ENCODE measurements around the gene MTHFD2. TPM values are rescaled to one million over a fixed set of nuclear protein-coding genes. Genes with fewer than 3 reads are reported as not detected.

Gene MTHFD2
- polyA plus RNA-seq, 4 donors: 8.1 to 114 (median 11.0) TPM

GRCh38 chr2:74255660-74256213 lies 57.3 kb downstream of the MTHFD2 start:
- no peak overlapping the region for H3K27ac ChIP-seq (ENCODE audit: low read depth in 1 of 3, low read length in 2 of 3)
- H3K4me1 ChIP-seq (ENCODE audit: control insufficient read depth in 3 of 3, insufficient read depth in 2 of 3, low read depth in 1 of 3, low read length in 2 of 3): no peaks in the 10 kb centered on the region
- 89 to 92% (median 90%) methylated on average over 18 of the region's 18 CpGs for whole genome bisulfite sequencing, 3 donors
- H3K27me3 ChIP-seq (ENCODE audit: control insufficient read depth in 3 of 3, insufficient read depth in 3 of 3, low read length in 3 of 3): no peaks in the 10 kb centered on the region
- H3K4me3 ChIP-seq (ENCODE audit: low read depth in 1 of 3, low read length in 3 of 3): no peak overlapping the region
- no peaks in the 10 kb centered on the region for H3K36me3 ChIP-seq (ENCODE audit: control insufficient read depth in 3 of 3, insufficient read depth in 2 of 3, low read depth in 1 of 3, low read length in 3 of 3)
- FAIRE-seq: no peak
- H3K9me3 ChIP-seq (ENCODE audit: control insufficient read depth in 2 of 2, insufficient read depth in 1 of 2, low read depth in 1 of 2, low read length in 1 of 2): no peaks in the 10 kb centered on the region
- no peak for DNase-seq

- WGBS, 3 donors: 79 to 90% (median 88%) methylated on average over 3 of the region's 3 CpGs
- no peak for FAIRE-seq
- Histone ChIP-seq H3K27ac (ENCODE audit: low read depth in 1 of 3, low read length in 2 of 3) (no peak overlapping the region), H3K9me3 (ENCODE audit: control insufficient read depth in 2 of 2, insufficient read depth in 1 of 2, low read depth in 1 of 2, low read length in 1 of 2) (no peaks in the 10 kb centered on the region), H3K36me3 (ENCODE audit: control insufficient read depth in 3 of 3, insufficient read depth in 2 of 3, low read depth in 1 of 3, low read length in 3 of 3) (peaks cover 0 to 3% (median 0%) of the 10 kb centered on the region in 3 donors), H3K27me3 (ENCODE audit: control insufficient read depth in 3 of 3, insufficient read depth in 3 of 3, low read length in 3 of 3) (no peaks in the 10 kb centered on the region), H3K4me1 (ENCODE audit: control insufficient read depth in 3 of 3, insufficient read depth in 2 of 3, low read depth in 1 of 3, low read length in 2 of 3) (no peaks in the 10 kb centered on the region), H3K4me3 (ENCODE audit: low read depth in 1 of 3, low read length in 3 of 3) (no peak overlapping the region)
- DNase-seq: no peak
These were observed 60.8 kb downstream of the MTHFD2 start for GRCh38 chr2:74259191-74259590.

GRCh38 chr2:74259733-74260132 lies 61.3 kb downstream of the MTHFD2 start:
- Histone ChIP-seq H3K4me1 (ENCODE audit: control insufficient read depth in 3 of 3, insufficient read depth in 2 of 3, low read depth in 1 of 3, low read length in 2 of 3) (no peaks in the 10 kb centered on the region), H3K9me3 (ENCODE audit: control insufficient read depth in 2 of 2, insufficient read depth in 1 of 2, low read depth in 1 of 2, low read length in 1 of 2) (no peaks in the 10 kb centered on the region), H3K36me3 (ENCODE audit: control insufficient read depth in 3 of 3, insufficient read depth in 2 of 3, low read depth in 1 of 3, low read length in 3 of 3) (peaks cover 0 to 3% (median 0%) of the 10 kb centered on the region in 3 donors), H3K27ac (ENCODE audit: low read depth in 1 of 3, low read length in 2 of 3) (no peak overlapping the region), H3K4me3 (ENCODE audit: low read depth in 1 of 3, low read length in 3 of 3) (no peak overlapping the region), H3K27me3 (ENCODE audit: control insufficient read depth in 3 of 3, insufficient read depth in 3 of 3, low read length in 3 of 3) (no peaks in the 10 kb centered on the region)
- no peak for DNase-seq
- FAIRE-seq: no peak
- WGBS, 3 donors: 75 to 84% (median 81%) methylated on average over 4 of the region's 4 CpGs

- H3K4me3 ChIP-seq (ENCODE audit: low read depth in 1 of 3, low read length in 3 of 3): no peak overlapping the region
- no peaks in the 10 kb centered on the region for H3K9me3 ChIP-seq (ENCODE audit: control insufficient read depth in 2 of 2, insufficient read depth in 1 of 2, low read depth in 1 of 2, low read length in 1 of 2)
- WGBS, 3 donors: 70 to 74% (median 70%) methylated on average over 2 of the region's 2 CpGs
- no peaks in the 10 kb centered on the region for H3K27me3 ChIP-seq (ENCODE audit: control insufficient read depth in 3 of 3, insufficient read depth in 3 of 3, low read length in 3 of 3)
- H3K36me3 ChIP-seq (ENCODE audit: control insufficient read depth in 3 of 3, insufficient read depth in 2 of 3, low read depth in 1 of 3, low read length in 3 of 3): peaks cover 0 to 3% (median 0%) of the 10 kb centered on the region in 3 donors
- DNase-seq: no peak
- no peak overlapping the region for H3K27ac ChIP-seq (ENCODE audit: low read depth in 1 of 3, low read length in 2 of 3)
- FAIRE-seq: no peak
- H3K4me1 ChIP-seq (ENCODE audit: control insufficient read depth in 3 of 3, insufficient read depth in 2 of 3, low read depth in 1 of 3, low read length in 2 of 3): no peaks in the 10 kb centered on the region
These were observed 62.1 kb downstream of the MTHFD2 start for GRCh38 chr2:74260495-74260894.

GRCh38 chr2:74261204-74261864 lies 62.9 kb downstream of the MTHFD2 start:
- Histone ChIP-seq H3K4me3 (ENCODE audit: low read depth in 1 of 3, low read length in 3 of 3) (no peak overlapping the region), H3K27me3 (ENCODE audit: control insufficient read depth in 3 of 3, insufficient read depth in 3 of 3, low read length in 3 of 3) (no peaks in the 10 kb centered on the region), H3K4me1 (ENCODE audit: control insufficient read depth in 3 of 3, insufficient read depth in 2 of 3, low read depth in 1 of 3, low read length in 2 of 3) (no peaks in the 10 kb centered on the region), H3K36me3 (ENCODE audit: control insufficient read depth in 3 of 3, insufficient read depth in 2 of 3, low read depth in 1 of 3, low read length in 3 of 3) (peaks cover 0 to 3% (median 0%) of the 10 kb centered on the region in 3 donors), H3K27ac (ENCODE audit: low read depth in 1 of 3, low read length in 2 of 3) (no peak overlapping the region), H3K9me3 (ENCODE audit: control insufficient read depth in 2 of 2, insufficient read depth in 1 of 2, low read depth in 1 of 2, low read length in 1 of 2) (no peaks in the 10 kb centered on the region)
- DNase-seq (peak; percentile 17 to 49), FAIRE-seq (no peak)
- WGBS, 3 donors: 27 to 51% (median 36%) methylated on average over 6 of the region's 6 CpGs

- WGBS, 3 donors: 93 to 98% (median 95%) methylated on average over 6 of the region's 6 CpGs
- Histone ChIP-seq H3K27ac (ENCODE audit: low read depth in 1 of 3, low read length in 2 of 3) (no peak overlapping the region), H3K4me1 (ENCODE audit: control insufficient read depth in 3 of 3, insufficient read depth in 2 of 3, low read depth in 1 of 3, low read length in 2 of 3) (peaks cover 0 to 5% (median 0%) of the 10 kb centered on the region in 3 donors), H3K4me3 (ENCODE audit: low read depth in 1 of 3, low read length in 3 of 3) (no peak overlapping the region), H3K9me3 (ENCODE audit: control insufficient read depth in 2 of 2, insufficient read depth in 1 of 2, low read depth in 1 of 2, low read length in 1 of 2) (no peaks in the 10 kb centered on the region), H3K36me3 (ENCODE audit: control insufficient read depth in 3 of 3, insufficient read depth in 2 of 3, low read depth in 1 of 3, low read length in 3 of 3) (peaks cover 0 to 3% (median 0%) of the 10 kb centered on the region in 3 donors), H3K27me3 (ENCODE audit: control insufficient read depth in 3 of 3, insufficient read depth in 3 of 3, low read length in 3 of 3) (no peaks in the 10 kb centered on the region)
- no peak for DNase-seq
- FAIRE-seq: no peak
These were observed 64.3 kb downstream of the MTHFD2 start for GRCh38 chr2:74262681-74263080.

GRCh38 chr2:74264281-74264680 lies 65.9 kb downstream of the MTHFD2 start:
- Histone ChIP-seq H3K9me3 (ENCODE audit: control insufficient read depth in 2 of 2, insufficient read depth in 1 of 2, low read depth in 1 of 2, low read length in 1 of 2) (no peaks in the 10 kb centered on the region), H3K27ac (ENCODE audit: low read depth in 1 of 3, low read length in 2 of 3) (no peak overlapping the region), H3K36me3 (ENCODE audit: control insufficient read depth in 3 of 3, insufficient read depth in 2 of 3, low read depth in 1 of 3, low read length in 3 of 3) (peaks cover 0 to 3% (median 0%) of the 10 kb centered on the region in 3 donors), H3K4me1 (ENCODE audit: control insufficient read depth in 3 of 3, insufficient read depth in 2 of 3, low read depth in 1 of 3, low read length in 2 of 3) (peaks cover 0 to 6% (median 0%) of the 10 kb centered on the region in 3 donors), H3K27me3 (ENCODE audit: control insufficient read depth in 3 of 3, insufficient read depth in 3 of 3, low read length in 3 of 3) (no peaks in the 10 kb centered on the region), H3K4me3 (ENCODE audit: low read depth in 1 of 3, low read length in 3 of 3) (no peak overlapping the region)
- 8 to 42% (median 26%) methylated on average over 1 of the region's 1 CpG for WGBS, 3 donors
- no peak for FAIRE-seq
- no peak for DNase-seq

- no peaks in the 10 kb centered on the region for H3K27me3 ChIP-seq (ENCODE audit: control insufficient read depth in 3 of 3, insufficient read depth in 3 of 3, low read length in 3 of 3)
- H3K9me3 ChIP-seq (ENCODE audit: control insufficient read depth in 2 of 2, insufficient read depth in 1 of 2, low read depth in 1 of 2, low read length in 1 of 2): no peaks in the 10 kb centered on the region
- FAIRE-seq (peak; percentile 36), DNase-seq (peak; percentile 89 to 94)
- H3K4me3 ChIP-seq (ENCODE audit: low read depth in 1 of 3, low read length in 3 of 3): no peak overlapping the region
- peaks cover 0 to 6% (median 0%) of the 10 kb centered on the region in 3 donors for H3K4me1 ChIP-seq (ENCODE audit: control insufficient read depth in 3 of 3, insufficient read depth in 2 of 3, low read depth in 1 of 3, low read length in 2 of 3)
- 6 to 15% (median 7%) methylated on average over 4 of the region's 4 CpGs for WGBS, 3 donors
- H3K36me3 ChIP-seq (ENCODE audit: control insufficient read depth in 3 of 3, insufficient read depth in 2 of 3, low read depth in 1 of 3, low read length in 3 of 3): peaks cover 0 to 3% (median 0%) of the 10 kb centered on the region in 3 donors
- peak overlapping the region in 2 of 3 donors; percentile 15 to 59 for H3K27ac ChIP-seq (ENCODE audit: low read depth in 1 of 3, low read length in 2 of 3)
These were observed 68.7 kb downstream of the MTHFD2 start for GRCh38 chr2:74267068-74267467.
